Fibroblast of skin of left biceps (primary cell): ENCODE data around the gene LMNTD1.
"Not testable (repeated sequence)": the region's sequence is repeated elsewhere in the genome, so short reads cannot be mapped to it uniquely, and the experiment has no call there.

Experiments used
- DNase-seq, 2 experiments: peaks; one replicate each; pipeline ENCODE4 v3.0.0-alpha.2; 2013; ENCODE audit warnings: low read depth in 2 of 2

Gene LMNTD1, protein sequence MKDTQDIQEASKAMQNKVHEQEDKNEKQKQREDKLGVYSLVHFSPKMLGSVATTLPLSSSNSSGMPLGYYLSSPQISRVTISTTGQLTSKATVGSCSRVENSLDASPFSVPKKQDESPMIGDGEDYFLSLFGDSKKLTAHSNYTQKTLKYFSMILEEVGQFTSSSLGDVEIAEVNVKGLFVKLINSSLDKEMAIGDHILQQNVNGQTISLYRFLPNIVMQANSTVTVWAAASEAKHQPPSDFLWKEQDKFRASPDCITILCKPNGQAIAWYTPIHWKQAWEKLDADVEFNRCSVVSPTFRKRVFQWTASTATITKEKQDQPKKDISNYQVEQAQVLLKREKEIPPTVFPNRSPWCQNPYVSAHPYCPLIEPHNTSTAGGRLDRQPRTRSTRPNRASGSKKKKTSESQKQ

DNA sequence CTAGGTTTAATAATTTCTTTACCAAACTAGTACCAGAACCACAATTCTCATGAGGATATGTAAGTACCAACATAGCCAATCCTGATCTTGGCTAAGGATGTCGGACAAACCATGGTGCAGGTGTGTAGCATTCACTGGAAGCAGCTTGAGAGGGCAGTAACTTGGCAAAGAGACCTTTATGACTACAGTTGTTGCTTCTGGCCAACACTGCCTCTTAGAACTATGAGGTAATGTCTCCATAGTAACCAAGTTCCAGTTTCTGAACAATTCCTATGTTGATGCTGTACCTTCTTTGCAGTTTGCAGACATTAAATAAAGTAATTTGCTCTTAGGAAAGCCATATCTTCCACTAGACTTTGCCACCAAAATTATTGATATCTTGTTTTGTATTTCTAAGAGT, at the start of gene LMNTD1:
Gene LMNTD1, minus strand, starts transcription at position 186 of the 400 bp plus-strand sequence. CDS start 324 bp downstream, outside the sequence.
- no peak for DNase-seq

DNA sequence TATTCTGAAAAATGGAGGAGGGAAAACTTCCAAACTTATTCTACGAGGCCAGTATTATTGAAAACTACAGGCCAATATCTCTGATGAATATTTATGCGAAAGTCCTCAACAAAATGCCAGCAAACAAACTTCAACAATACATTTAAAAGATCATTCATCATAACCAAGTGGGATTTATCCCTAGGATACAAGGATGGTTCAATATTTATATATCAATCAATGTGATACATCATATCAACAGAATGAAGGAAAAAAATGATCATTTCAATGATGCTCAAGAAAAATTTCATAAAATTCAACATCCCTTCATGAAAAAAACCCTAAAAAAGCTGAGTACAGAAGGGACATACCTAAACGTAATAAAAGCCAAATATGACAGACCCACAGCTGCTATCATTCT, 45.9 kb upstream of the LMNTD1 start:
- DNase-seq, result no peak

DNA sequence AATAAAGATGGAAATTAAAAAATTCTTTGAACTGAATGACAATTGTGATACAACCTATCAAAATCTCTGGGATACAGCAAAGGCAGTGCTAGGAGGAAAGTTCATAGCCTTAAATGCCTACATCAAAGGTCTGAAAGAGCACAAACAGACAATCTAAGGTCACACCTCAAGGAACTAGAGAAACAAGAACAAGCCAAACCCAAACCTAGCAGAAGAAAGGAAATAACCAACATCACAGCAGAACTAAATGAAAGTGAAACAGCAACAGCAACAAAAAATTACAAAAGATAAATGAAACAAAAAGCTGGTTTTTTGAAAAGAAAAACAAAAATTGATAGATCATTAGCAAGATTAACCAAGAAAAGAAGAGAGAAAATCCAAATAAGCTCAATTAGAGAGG, 42.4 kb upstream of the LMNTD1 start:
- DNase-seq, result not testable (repeated sequence)

DNA sequence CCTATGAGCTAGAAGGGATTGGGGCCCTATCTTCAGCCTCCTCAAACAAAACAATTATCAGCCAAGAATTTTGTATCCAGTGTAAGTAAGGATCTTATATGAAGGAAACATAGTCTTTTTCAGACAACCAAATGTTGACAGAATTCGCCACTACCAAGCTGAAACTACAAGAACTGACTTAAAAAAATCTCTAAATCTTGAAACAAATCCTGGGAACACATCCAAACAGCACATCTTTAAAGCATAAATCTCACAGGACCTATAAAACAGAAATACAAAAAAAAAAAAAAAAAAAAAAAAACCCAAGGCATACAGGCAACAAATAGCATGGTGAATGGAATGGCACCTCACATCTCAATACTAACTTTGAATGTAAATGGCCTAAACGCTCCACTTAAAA, 41.3 kb upstream of the LMNTD1 start:
- no peak for DNase-seq

DNA sequence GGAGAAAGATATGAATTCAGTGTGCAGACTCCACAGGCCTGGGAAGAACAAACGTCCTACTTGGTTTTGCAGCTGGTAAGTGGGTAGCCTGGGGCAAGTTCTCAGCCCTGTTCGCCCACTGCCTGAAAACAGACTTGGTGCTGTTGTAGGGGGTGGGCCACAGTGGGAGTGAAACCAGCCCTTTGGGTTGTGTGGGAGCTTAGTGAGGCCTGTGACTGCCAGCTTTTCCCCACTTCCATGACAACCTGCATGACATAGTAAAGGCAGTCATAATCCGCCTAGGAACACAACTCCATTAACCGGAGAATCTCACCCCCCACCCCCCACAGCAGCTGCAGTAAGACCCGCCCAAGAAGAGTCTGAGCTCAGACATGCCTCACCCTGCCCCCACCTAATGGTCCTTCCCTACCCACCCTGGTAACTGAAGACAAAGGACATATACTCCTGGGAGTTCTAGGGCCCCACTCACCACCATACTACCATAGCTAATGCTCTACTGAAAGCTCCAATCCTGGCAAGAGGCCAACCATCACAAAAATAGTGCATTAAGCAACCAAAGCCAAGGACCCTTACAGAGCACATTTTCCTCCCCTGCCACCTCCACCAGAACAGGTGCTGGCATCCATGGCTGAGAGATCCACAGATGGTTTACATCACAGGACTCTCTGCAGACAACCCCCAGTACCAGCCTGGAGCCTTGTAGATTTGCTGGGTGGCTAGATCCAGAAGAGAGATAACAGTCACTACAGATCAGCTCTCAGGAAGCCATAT, 39.8 kb upstream of the LMNTD1 start:
- no peak for DNase-seq

DNA sequence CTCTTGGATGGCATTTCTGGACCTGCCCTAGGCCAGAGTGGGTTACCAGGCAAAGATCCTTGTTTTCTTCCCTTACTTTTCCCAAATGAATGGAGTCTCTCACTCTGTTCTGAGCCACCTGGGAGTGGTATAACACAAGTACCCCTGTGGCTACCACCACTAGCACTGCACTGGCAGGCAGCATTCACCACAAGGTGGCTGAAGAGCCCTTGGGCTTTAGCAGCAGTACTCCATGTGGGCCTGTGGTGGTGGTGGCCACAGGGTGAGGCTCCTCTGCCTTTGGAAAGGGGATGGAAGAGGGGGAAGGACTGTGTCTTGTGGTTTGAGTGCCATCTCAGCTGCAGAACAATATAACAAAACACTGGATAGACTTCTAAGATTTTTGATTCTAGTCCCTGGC, 38.1 kb upstream of the LMNTD1 start:
- no peak for DNase-seq

DNA sequence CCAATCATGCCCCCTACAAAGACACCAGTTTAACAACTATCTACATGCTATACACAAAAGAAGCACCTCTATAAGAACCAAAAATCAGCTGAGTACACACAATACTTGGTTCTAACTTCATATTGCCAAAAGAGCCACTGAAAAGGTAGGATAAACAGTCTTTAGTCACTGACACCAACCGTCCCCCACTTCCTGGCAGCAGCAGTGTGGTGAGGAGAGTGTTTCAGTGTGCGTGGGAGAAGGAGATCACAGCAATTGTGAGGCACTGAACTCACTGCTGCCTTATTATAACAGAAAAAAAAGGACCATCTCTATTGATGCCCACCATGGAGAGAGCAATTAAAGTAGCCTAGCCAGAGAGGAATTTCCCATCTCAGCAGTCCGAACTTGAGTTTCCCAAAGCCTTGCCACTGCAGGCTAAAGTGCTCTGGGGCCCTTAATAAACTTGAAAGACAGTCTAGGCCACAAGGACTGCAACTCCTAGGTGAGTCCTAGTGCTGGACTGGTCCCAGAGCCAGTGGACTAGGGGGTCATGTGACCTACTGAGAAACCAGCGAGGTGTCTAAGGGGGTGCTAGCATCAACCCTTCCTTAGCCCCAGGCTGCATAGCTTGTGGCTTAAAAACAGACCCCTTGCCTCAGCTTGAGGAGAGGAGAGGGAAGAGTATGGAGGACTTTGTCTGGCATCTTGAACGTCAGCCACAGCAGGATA, 37.1 kb upstream of the LMNTD1 start:
- no peak for DNase-seq

DNA sequence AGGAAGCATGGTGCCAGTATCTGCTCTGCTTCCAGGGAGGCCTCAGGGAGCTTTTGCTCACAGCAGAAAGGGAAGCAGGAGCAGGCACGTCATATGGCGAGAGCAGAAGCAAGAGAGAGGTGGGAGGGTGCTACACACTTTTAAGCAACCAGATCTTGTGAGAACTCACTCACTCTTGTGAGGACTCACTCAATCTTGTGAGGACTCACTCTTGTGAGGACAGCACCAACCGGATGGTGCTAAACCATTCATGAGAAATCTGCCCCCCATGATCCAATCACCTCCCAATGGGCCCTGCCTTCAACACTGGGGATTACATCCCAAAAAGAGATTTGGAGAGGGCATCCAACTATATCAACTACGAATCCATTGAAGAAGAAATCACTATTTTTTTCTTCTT, 34.3 kb upstream of the LMNTD1 start:
- no peak for DNase-seq

DNA sequence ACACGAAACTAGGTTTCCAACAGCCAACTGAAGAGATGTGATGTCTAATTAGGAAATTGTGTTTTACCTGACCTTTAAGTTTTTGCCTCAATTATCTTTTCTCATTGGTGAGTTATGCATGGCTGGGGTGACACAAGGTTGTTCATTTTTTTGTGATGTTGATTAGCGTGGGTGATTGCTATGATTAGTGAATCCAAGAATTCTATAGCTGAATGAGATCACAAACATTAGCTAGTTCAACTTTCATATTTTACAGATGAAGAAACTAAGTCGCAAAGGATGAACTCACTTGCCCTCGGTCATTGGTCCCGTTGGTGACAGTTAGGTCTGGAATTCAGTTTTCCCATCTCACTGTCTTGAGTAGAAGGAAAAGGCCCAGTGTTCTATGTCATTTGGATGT, 32.6 kb upstream of the LMNTD1 start:
- DNase-seq, result no peak

DNA sequence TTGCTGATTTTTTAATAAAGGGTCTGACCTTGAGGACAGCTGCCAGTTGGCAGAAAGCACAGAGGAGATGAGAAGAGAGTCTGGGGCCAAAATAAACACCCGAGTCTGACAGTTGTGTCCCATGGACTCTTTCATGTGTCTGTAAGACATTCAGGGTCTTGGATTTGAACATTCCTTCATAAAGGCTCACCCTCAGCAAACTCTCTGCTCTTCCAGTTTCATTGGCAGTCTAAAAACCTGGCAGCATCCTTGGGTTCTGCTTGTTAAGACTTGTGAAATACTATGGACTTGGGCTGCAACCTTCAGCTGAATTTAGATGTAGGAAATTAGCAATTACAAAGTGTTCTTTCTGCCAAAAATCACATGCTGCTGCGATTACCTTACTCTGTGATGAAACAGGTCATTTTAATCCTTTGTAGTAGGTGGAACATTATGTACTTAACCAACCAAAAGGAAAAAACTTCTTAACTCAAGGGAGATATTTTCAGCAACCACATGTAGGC, 32.0 kb upstream of the LMNTD1 start:
- DNase-seq, result peak; percentile 43 to 50

DNA sequence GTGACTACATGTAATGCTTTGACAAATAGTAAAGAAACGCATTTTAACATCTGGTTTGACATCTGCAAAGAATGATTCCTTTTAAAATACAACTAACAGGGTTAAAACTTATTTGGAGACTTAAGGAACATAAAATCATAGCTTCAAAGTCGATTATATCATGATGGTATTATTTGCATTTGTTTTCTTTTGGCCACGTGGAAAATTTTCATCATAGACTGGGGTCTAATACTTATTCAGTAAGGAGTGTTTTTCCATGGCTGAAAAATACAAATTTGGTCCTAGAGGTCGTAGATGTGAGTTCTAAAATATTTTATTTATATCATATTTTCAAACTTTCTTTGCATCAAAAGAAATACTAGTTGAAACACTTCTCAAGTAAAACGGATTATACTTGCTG, 31.5 kb upstream of the LMNTD1 start:
- no peak for DNase-seq

DNA sequence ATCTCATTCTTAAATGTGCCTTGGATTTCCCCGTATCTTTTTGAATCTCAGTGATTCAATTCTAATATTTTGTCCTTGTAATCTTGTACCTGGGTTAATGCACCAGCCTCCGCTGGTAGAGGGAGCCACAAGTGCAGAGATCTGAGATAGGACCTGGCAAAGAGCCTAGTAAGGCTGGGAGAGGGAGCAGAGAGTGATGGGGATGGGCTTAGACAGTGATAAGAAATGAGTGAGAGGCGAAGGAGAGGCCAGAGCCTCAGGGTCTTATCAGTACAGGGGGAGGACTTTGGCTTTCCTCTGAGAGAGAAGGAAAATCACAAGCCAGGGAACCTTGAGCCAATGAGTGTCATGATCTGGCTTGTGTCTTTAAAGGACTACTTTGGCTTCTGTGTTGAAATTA, 30.5 kb upstream of the LMNTD1 start:
- DNase-seq, result no peak

DNA sequence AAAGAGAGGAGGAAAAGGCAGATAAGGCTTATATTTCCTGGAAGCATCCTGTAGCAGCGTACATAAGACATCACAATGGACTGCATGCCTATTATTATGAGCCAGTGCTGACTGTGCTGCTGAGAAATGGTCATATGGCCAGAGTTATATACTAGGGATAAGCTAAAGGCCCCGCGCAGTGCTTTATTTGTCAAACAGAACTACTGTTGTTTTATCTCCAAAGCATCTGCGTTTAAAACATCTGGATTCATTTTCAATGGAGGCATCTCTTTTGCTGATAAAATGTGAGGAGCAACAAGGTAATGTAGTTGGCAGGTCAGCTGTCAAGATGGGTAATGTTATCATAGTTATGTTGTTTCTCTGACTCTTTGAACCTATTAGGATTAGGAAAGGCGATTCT, 28.0 kb upstream of the LMNTD1 start:
- DNase-seq, result no peak

DNA sequence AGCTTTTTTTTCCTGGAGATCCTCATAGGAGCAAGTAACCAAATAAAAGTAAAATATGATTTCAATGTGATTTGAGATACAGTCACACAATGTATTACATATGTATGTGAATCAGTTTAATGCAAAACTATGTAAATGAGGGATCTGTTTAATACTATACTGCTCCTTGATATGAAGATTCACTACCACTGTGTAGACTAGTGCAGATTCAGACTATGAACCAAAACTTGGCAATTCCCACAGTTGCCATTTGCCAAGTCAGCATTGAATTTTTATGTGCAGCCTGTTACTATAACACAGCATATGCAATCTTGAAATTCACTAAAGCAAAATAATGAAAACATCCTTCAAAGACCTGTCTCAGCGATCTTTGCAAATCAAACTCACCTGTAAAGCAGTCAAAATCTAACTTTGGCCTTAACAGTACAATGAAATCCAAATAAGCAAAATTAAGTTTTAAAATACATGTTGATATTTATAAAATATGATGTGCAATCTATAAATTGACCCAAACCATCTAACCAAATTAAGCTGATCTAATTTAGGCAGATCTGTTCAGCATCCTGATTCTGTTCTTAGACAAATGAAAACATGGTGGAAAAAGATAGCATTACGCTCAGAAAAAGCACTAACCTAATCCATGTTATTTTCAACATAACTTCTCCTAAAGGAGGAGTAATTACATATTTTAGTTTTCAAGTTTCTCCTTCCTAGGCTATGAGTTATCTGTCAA, 25.5 kb upstream of the LMNTD1 start:
- DNase-seq, result no peak

DNA sequence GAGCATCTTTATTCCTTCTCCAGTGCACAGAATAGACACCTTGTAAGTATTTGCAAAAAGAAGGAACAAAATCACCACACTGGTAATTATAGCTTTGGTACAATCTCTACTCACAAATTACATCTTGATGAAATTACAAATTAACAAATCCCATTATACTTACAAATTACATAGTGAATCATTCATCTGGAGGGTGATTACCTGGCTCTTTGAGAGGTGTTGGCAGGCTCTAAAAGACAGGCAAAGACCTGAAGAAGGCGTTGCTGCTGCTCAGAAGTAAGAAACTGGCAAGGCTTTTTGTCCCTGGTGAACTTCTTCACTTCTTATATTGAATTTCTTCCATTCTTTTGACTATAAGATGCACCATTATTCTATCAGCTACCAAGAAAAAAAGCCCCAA, 21.7 kb upstream of the LMNTD1 start:
- DNase-seq, result no peak

DNA sequence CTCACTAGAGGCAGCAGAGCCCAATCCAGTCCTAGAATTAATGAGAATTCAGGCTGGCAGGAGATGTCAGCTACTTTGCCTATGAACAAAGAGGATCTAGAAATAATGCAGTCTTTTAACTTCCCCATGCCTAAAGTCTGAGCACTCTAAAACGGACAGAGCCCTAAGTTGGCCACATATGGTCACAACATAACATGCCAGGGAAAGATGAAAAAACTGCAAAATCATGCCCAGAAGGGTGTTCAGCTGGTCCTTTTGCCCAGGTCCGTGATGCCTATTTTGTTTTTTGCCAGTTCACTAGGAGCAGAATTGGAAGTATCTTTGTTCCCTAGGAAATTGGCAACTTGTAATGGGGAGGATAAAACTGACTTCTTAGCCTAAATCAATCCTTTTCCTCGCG, 20.3 kb upstream of the LMNTD1 start:
- no peak for DNase-seq

DNA sequence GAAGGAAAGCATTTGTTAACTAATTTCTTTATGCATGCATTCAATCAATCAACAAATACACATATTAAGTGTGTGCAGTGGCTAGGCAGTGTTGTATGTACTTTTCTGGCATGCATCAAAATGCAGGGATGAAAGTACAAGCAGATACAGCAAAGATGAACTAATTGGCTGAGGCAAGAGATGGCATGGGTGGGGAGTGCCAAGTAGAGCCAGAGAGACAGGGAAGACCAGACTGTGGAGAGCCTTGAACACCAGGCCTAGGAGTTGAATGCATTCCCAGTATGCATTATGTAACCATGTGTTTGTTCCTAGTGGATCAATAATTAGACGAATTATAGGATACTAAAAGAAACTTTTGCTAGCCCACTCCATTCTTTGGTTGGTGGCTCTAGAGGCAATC, 17.3 kb upstream of the LMNTD1 start:
- DNase-seq, result no peak

DNA sequence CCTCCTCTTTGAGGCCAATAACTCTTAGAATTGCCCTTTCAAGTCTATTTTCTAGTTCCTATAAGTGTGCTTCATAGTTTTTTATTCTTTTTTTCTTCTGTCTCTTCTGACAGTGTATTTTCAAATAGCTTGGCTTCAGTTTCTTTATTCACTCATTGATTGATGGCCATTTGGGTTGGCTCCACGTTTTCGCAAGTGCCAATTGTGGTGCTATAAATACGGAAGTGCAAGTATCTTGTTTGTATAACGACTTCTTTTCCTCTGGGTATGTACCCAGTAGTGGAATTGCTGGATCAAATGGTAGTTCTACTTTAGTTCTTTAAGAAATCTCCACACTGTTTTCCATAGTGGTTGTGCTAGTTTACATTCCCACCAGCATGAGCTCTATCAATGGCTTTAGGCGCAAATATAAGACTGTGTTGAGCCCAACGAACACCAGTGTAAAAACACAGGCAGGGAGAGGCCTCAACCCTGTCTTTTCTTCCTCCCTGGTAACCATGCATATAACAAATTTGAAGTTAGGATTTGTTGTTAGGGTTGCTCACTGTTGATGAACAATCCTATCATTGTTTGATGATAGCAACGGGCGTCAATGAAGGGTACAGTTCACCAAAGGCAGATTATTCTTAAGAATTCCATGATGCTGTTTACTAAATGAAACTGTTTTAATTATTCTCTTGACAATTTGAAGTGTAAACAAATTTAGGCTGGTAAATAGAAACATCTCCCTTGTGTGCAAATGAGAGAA, 13.3 kb upstream of the LMNTD1 start:
- DNase-seq, result no peak

DNA sequence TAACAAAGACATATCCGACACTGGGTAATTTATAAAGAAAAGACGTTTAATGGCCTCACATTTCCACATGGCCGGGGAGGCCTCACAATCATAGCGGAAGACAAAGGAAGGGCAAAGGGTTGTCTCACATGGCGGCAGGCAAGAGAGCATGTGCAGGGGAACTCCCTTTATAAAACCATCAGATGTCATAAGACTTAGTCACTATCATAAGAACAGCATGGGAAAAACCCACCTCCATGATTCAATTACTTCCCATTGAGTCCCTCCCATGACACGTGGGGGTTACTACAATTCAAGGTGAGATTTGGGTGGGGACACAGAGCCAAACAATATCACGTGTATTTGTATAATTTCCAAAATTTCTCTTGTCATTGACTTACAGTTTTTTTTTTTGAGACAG, 5.5 kb upstream of the LMNTD1 start:
- DNase-seq, result no peak

DNA sequence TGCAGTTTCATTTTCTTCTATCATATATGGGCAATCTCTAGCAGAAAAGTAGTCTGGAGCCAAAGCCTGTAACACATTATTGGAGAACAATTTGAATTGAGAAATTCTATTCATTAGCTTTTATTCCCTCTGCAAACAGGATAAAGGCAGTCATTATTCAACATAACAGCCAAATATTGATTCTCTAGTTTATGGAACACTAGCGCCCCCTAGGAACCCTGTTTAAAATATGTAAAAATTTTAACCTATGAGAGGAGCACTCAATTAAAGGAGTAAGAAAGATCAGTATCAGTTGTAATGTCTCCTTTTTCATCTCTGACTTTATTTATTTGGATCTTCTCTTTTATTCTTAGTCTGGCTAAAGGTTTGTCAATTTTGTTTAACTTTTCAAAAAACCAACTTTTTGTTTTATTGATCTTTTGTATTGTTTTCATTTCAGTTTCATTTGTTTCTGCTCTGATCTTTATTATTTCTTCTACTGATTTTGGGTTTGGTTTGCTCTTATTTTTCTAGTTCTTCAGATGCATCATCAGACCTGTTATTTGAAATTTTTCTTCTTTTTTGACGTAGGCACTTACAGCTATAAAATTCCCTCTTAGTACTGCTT, 4.8 kb upstream of the LMNTD1 start:
- peak in 1 of 2 experiments; percentile 6 for DNase-seq

DNA sequence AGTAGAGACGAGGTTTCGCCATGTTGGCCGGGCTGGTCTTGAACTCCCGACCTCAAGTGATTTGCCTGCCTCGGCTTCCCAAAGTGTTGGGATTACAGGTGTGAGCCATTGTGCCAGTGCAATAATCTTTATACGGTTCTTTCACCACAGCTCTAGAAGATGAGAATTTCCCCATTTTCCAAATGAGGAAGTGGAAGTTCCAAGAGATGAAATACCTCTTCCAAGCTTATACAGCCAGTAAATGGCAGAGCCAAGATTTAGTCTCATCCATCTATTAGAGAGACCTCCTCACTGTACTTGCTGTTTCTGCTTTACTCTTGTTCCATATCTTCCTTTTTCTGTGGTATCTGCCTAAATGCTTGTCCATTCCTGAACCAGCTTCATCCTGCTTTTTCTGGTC, 3.1 kb upstream of the LMNTD1 start:
- DNase-seq, result no peak
